ENCODE results near the gene TRMT1L. TPM values are rescaled to one million over a fixed set of nuclear protein-coding genes. Genes with fewer than 3 reads are reported as not detected.

TRMT1L gene
- total RNA-seq, 1 experiment from 2014 or later, result 19.5 TPM

GRCh38 chr1:185137896-185138545, 18.7 kb downstream of the TRMT1L start:
- ChIA-PET POLR2A (no interaction called here), CTCF (interaction anchor here (0.6 kb wide), 1 partner anchor 32 kb away, joined by 3 read pairs; no protein-coding TSS in a partner anchor)
- no peaks in the 10 kb centered on the region for H3K27me3 ChIP-seq (ENCODE audit: control insufficient read depth, insufficient read depth, low read length)
- DNase-seq (ENCODE audit: low read depth, low spot score) (no peak), ATAC-seq (no peak)
- in situ Hi-C loops (cut with HindIII; ENCODE audit: low pct_unique_long_range_greater_than_20kb, low sequenced_read_pairs) (no loop called here), intact Hi-C loops (cut with micrococcal nuclease; ENCODE audit: unreplicated experiment) (no loop called here)
- H3K4me1 ChIP-seq (ENCODE audit: control insufficient read depth, insufficient read depth, low read length), result no peaks in the 10 kb centered on the region
- TF ChIP-seq SIN3A (IDR thresholded peaks at IDR 0.05; ENCODE audit: borderline replicate concordance, insufficient read depth, low read depth, low read length) (no peak), REST (IDR thresholded peaks at IDR 0.05; ENCODE audit: insufficient read depth in 1 of 2, low read depth in 2 of 2, low read length in 1 of 2) (no peak), CTCF (IDR thresholded peaks at IDR 0.05) (no peak), TCF7L2 (IDR thresholded peaks at IDR 0.05; ENCODE audit: low read depth, low read length) (no peak), POLR2AphosphoS5 (IDR thresholded peaks at IDR 0.05; ENCODE audit: low read depth, low read length) (no peak)
- H3K9me3 ChIP-seq (ENCODE audit: control insufficient read depth, insufficient read depth, low read depth, low read length), result no peaks in the 10 kb centered on the region
- no peak overlapping the region for H3K27ac ChIP-seq (ENCODE audit: low read length)
- H3K4me3 ChIP-seq (ENCODE audit: low read depth in 2 of 2, low read length in 2 of 2), result no peak overlapping the region
- no TSS peak for BruUV-seq (replicated peaks)
- peaks cover 6% of the 10 kb centered on the region for H3K36me3 ChIP-seq (ENCODE audit: control insufficient read depth, insufficient read depth, low read length)

- H3K9me3 ChIP-seq (ENCODE audit: control insufficient read depth, insufficient read depth, low read depth, low read length), result no peaks in the 10 kb centered on the region
- in situ Hi-C loops (cut with HindIII; ENCODE audit: low pct_unique_long_range_greater_than_20kb, low sequenced_read_pairs), result no loop called here
- ChIA-PET CTCF (no interaction called here), POLR2A (no interaction called here)
- 0 out of 2 replicates have a peak, but pooled peaks cover 4% of the 10 kb centered on the region for H3K36me3 ChIP-seq (ENCODE audit: control insufficient read depth, insufficient read depth, low read length)
- H3K27ac ChIP-seq (ENCODE audit: low read length), result no peak overlapping the region
- no peaks in the 10 kb centered on the region for H3K4me1 ChIP-seq (ENCODE audit: control insufficient read depth, insufficient read depth, low read length)
- H3K4me3 ChIP-seq (ENCODE audit: low read depth in 2 of 2, low read length in 2 of 2), result no peak overlapping the region
- ATAC-seq, result no peak
- intact Hi-C loops (cut with micrococcal nuclease; ENCODE audit: unreplicated experiment), result no loop called here
- H3K27me3 ChIP-seq (ENCODE audit: control insufficient read depth, insufficient read depth, low read length), result no peaks in the 10 kb centered on the region
- DNase-seq (ENCODE audit: low read depth, low spot score), result no peak
- TF ChIP-seq POLR2AphosphoS5 (IDR thresholded peaks at IDR 0.05; ENCODE audit: low read depth, low read length) (no peak), CTCF (IDR thresholded peaks at IDR 0.05) (no peak), TCF7L2 (IDR thresholded peaks at IDR 0.05; ENCODE audit: low read depth, low read length) (no peak), SIN3A (IDR thresholded peaks at IDR 0.05; ENCODE audit: borderline replicate concordance, insufficient read depth, low read depth, low read length) (no peak), REST (IDR thresholded peaks at IDR 0.05; ENCODE audit: insufficient read depth in 1 of 2, low read depth in 2 of 2, low read length in 1 of 2) (no peak)
- BruUV-seq (replicated peaks), result no TSS peak
Measured at GRCh38 chr1:185132534-185132933, 24.2 kb downstream of the TRMT1L start.
